OCI-LY1 (cell line): ENCODE measurements around the gene RANBP17.

Experiments
- H2AFZ ChIP-seq: fragments of 200-600 bp; sonication (generic), shearing (Covaris generic); 2 replicates; pipeline ENCODE4 v1.6.0; 2014; ENCODE audit warnings: antibody characterized with exemption, mild to moderate bottlenecking, low read length
- H3F3A ChIP-seq: fragments of 200-600 bp; sonication (generic), shearing (Covaris generic); 2 replicates; pipeline ENCODE4 v1.6.0; 2014; ENCODE audit warnings: mild to moderate bottlenecking, antibody characterized with exemption, low read length, moderate library complexity; ENCODE audit not compliant: insufficient read depth
- H3K27ac ChIP-seq: fragments of 200-600 bp; sonication (generic); 2 replicates; pipeline ENCODE4 v1.5.1; 2014; ENCODE audit warnings: low read length, mixed run types, mild to moderate bottlenecking, low read depth; ENCODE audit not compliant: poor library complexity, severe bottlenecking
- H3K27me3 ChIP-seq: fragments of 200-600 bp; sonication (generic); 2 replicates; pipeline ENCODE4 v1.6.0; 2014; ENCODE audit warnings: antibody characterized with exemption, mild to moderate bottlenecking, low read length, moderate library complexity; ENCODE audit not compliant: insufficient read depth
- H3K36me3 ChIP-seq: fragments of 200-600 bp; sonication (generic); 2 replicates; pipeline ENCODE4 v1.6.1; 2014; ENCODE audit warnings: mild to moderate bottlenecking, antibody characterized with exemption, low read length, moderate library complexity, mixed read lengths; ENCODE audit not compliant: insufficient read depth
- H3K4me1 ChIP-seq: fragments of 200-600 bp; sonication (generic); 2 replicates; pipeline ENCODE4 v1.5.1; 2014; ENCODE audit warnings: mild to moderate bottlenecking, low read length, moderate library complexity; ENCODE audit not compliant: insufficient read depth, severe bottlenecking
- H3K4me2 ChIP-seq: fragments of 200-600 bp; sonication (generic), shearing (Covaris generic); 2 replicates; pipeline ENCODE4 v1.6.1; 2014; ENCODE audit warnings: low read length
- H3K4me3 ChIP-seq: fragments of 200-600 bp; sonication (generic); 2 replicates; pipeline ENCODE4 v1.5.1; 2014; ENCODE audit warnings: low read length, low read depth, mild to moderate bottlenecking, mixed read lengths; ENCODE audit not compliant: poor library complexity, severe bottlenecking
- H3K79me2 ChIP-seq: fragments of 200-600 bp; shearing (Covaris generic); 2 replicates; pipeline ENCODE4 v1.6.1; 2016; ENCODE audit warnings: mixed run types, low read length, mixed read lengths; ENCODE audit not compliant: insufficient read depth
- H3K9ac ChIP-seq: fragments of 200-600 bp; sonication (generic), shearing (Covaris generic); 2 replicates; pipeline ENCODE4 v1.6.1; 2014; ENCODE audit warnings: mild to moderate bottlenecking, low read length, mixed read lengths
- H3K9me2 ChIP-seq: fragments of 200-600 bp; sonication (generic), shearing (Covaris generic); 2 replicates; pipeline ENCODE4 v1.6.1; 2014; ENCODE audit warnings: low read depth, mild to moderate bottlenecking, low read length, mixed read lengths
- H3K9me3 ChIP-seq: fragments of 200-600 bp; shearing (Covaris generic); 2 replicates; pipeline ENCODE4 v1.6.1; 2014; ENCODE audit warnings: low read length, mixed read lengths
- H4K20me1 ChIP-seq: fragments of 200-600 bp; sonication (generic), shearing (Covaris generic); 2 replicates; pipeline ENCODE4 v1.6.0; 2016; ENCODE audit warnings: mild to moderate bottlenecking, low read length; ENCODE audit not compliant: insufficient read depth
- CTCF ChIP-seq: fragments of 200-600 bp; sonication (generic), shearing (Covaris generic); IDR thresholded peaks from 2 replicates; pipeline ENCODE4 v1.5.1; 2017; ENCODE audit warnings: mild to moderate bottlenecking, antibody characterized with exemption, low read length, moderate library complexity, mixed read lengths
- EZH2 ChIP-seq: fragments of 200-600 bp; sonication (generic), shearing (Covaris generic); IDR thresholded peaks from 2 replicates; pipeline ENCODE4 v1.8.0; 2017; ENCODE audit warnings: borderline replicate concordance, mixed run types, mild to moderate bottlenecking, antibody characterized with exemption, low read length, moderate library complexity, mixed read lengths

RANBP17 gene

GRCh38 chr5:171311322-171312077 is 449.7 kb downstream of the RANBP17 start:
- Histone ChIP-seq H2AFZ (no peak overlapping the region), H3K4me1 (no peaks in the 10 kb centered on the region), H4K20me1 (no peaks in the 10 kb centered on the region), H3K36me3 (no peaks in the 10 kb centered on the region), H3K9me2 (no peaks in the 10 kb centered on the region), H3K4me2 (no peak overlapping the region), H3K79me2 (no peaks in the 10 kb centered on the region), H3K27me3 (no peaks in the 10 kb centered on the region), H3K4me3 (no peak overlapping the region), H3K9me3 (no peaks in the 10 kb centered on the region), H3F3A (no peaks in the 10 kb centered on the region), H3K27ac (no peak overlapping the region), H3K9ac (no peak overlapping the region)
- TF ChIP-seq CTCF, result no peak
- no peak for TF ChIP-seq EZH2

GRCh38 chr5:171312129-171312974 is 450.5 kb downstream of the RANBP17 start:
- Histone ChIP-seq H2AFZ (no peak overlapping the region), H3K9me2 (no peaks in the 10 kb centered on the region), H3K4me1 (no peaks in the 10 kb centered on the region), H4K20me1 (no peaks in the 10 kb centered on the region), H3K79me2 (no peaks in the 10 kb centered on the region), H3K4me2 (no peak overlapping the region), H3K9me3 (no peaks in the 10 kb centered on the region), H3K36me3 (no peaks in the 10 kb centered on the region), H3K27me3 (no peaks in the 10 kb centered on the region), H3K9ac (no peak overlapping the region), H3K4me3 (no peak overlapping the region), H3F3A (no peaks in the 10 kb centered on the region), H3K27ac (no peak overlapping the region)
- TF ChIP-seq EZH2 (no peak), CTCF (no peak)

- Histone ChIP-seq H3F3A (no peaks in the 10 kb centered on the region), H3K27me3 (no peaks in the 10 kb centered on the region), H3K9ac (no peak overlapping the region), H3K4me2 (no peak overlapping the region), H3K4me3 (no peak overlapping the region), H3K9me2 (no peaks in the 10 kb centered on the region), H3K79me2 (no peaks in the 10 kb centered on the region), H3K36me3 (no peaks in the 10 kb centered on the region), H4K20me1 (no peaks in the 10 kb centered on the region), H2AFZ (no peak overlapping the region), H3K27ac (no peak overlapping the region), H3K9me3 (no peaks in the 10 kb centered on the region), H3K4me1 (no peaks in the 10 kb centered on the region)
- TF ChIP-seq CTCF (no peak), EZH2 (no peak)
These were observed 451.8 kb downstream of the RANBP17 start for GRCh38 chr5:171313481-171314206.
